Keratinocyte (primary cell): ENCODE data around the gene RNU6-8. TPM values are rescaled to one million over a fixed set of nuclear protein-coding genes. Genes with fewer than 3 reads are reported as not detected.

Source experiments
- DNase-seq: peaks from one replicate; pipeline ENCODE4 v3.0.0-alpha.2; 2011; ENCODE audit warnings: low read depth, missing footprints, low spot score
- FAIRE-seq: peaks from 2 replicates; lab custom pipeline; 2011; peaks lifted over from hg19 to GRCh38; lab: Jason Lieb, UNC
- H2AFZ ChIP-seq: 2 replicates; pipeline ENCODE4 v1.6.0; 2012; ENCODE audit warnings: low read length, control low read depth, inconsistent platforms; ENCODE audit not compliant: control insufficient read depth
- H3K27ac ChIP-seq: 2 replicates; pipeline ENCODE4 v1.5.1; 2011; ENCODE audit warnings: low read length; ENCODE audit not compliant: control insufficient read depth, insufficient read depth
- H3K27me3 ChIP-seq: 3 replicates; pipeline ENCODE4 v1.6.0; 2011; ENCODE audit warnings: low read length; ENCODE audit not compliant: control insufficient read depth, insufficient read depth; ENCODE audit errors: extremely low read depth
- H3K36me3 ChIP-seq, 2 experiments: 2 replicates in 1 of 2; 3 replicates in 1 of 2; pipeline ENCODE4 v1.5.1; 2011; ENCODE audit warnings: low read length in 2 of 2, mild to moderate bottlenecking in 1 of 2; ENCODE audit not compliant: control insufficient read depth in 2 of 2, insufficient read depth in 2 of 2; ENCODE audit errors: extremely low read depth in 1 of 2
- H3K4me1 ChIP-seq: 3 replicates; pipeline ENCODE4 v1.5.1; 2011; ENCODE audit warnings: low read length; ENCODE audit not compliant: control insufficient read depth, insufficient read depth; ENCODE audit errors: extremely low read depth
- H3K4me2 ChIP-seq: 3 replicates; pipeline ENCODE4 v1.6.0; 2011; ENCODE audit warnings: low read depth, low read length; ENCODE audit not compliant: control insufficient read depth, insufficient read depth; ENCODE audit errors: extremely low read depth
- H3K4me3 ChIP-seq, 3 experiments: fragments of 200-600 bp in 1 of 3; sonication (generic) in 1 of 3; 2 replicates in 2 of 3; 3 replicates in 1 of 3; pipeline ENCODE4 v1.5.1; 2011 to 2016; ENCODE audit warnings: low read length in 3 of 3, mild to moderate bottlenecking in 3 of 3, control low read depth in 2 of 3, inconsistent platforms in 1 of 3, low read depth in 1 of 3, mixed read lengths in 1 of 3, mixed run types in 1 of 3, moderate library complexity in 1 of 3; ENCODE audit not compliant: control insufficient read depth in 2 of 3, insufficient read depth in 2 of 3; ENCODE audit errors: extremely low read depth in 1 of 3
- H3K79me2 ChIP-seq: 2 replicates; pipeline ENCODE4 v1.6.0; 2012; ENCODE audit warnings: low read length; ENCODE audit not compliant: control insufficient read depth, insufficient read depth
- H3K9ac ChIP-seq: 3 replicates; pipeline ENCODE4 v1.6.0; 2011; ENCODE audit warnings: low read length; ENCODE audit not compliant: control insufficient read depth, insufficient read depth; ENCODE audit errors: extremely low read depth
- H3K9me1 ChIP-seq: 3 replicates; pipeline ENCODE4 v1.6.0; 2011; ENCODE audit warnings: low read length; ENCODE audit not compliant: control insufficient read depth, insufficient read depth; ENCODE audit errors: extremely low read depth
- H3K9me3 ChIP-seq: 2 replicates; pipeline ENCODE4 v1.5.1; 2012; ENCODE audit warnings: low read depth, low read length; ENCODE audit not compliant: control insufficient read depth
- H4K20me1 ChIP-seq: 3 replicates; pipeline ENCODE4 v1.6.0; 2011; ENCODE audit warnings: low read length; ENCODE audit not compliant: control insufficient read depth, insufficient read depth; ENCODE audit errors: extremely low read depth
- EZH2 ChIP-seq: IDR thresholded peaks from one replicate; pipeline ENCODE4 v1.6.1; 2012; ENCODE audit warnings: inconsistent platforms, mild to moderate bottlenecking, low read length, moderate library complexity
- dilution Hi-C: fragments of 300-500 bp; cut with MboI; formaldehyde crosslinking; loops from one replicate; pipeline ENCODE4 v1.7.0; 2020; ENCODE audit warnings: low sequenced_read_pairs; ENCODE audit not compliant: extremely low pct_ligation_motif_present
- polyA plus RNA-seq, 5 experiments: library from polyadenylated mRNA; depleted of rRNA in 3 of 5; stranded (reverse) in 3 of 5; stranded (forward) in 1 of 5; unstranded in 1 of 5; fragments of >200 nt; gene quantifications; 1 replicate in 1 of 5; 2 replicates in 3 of 5; 3 replicates in 1 of 5; pipeline versions ENCODE4 v1.2.1 to v1.2.3, GENCODE V29; 2011 to 2012; ENCODE audit warnings: missing spikeins in 2 of 5, low read depth in 1 of 5, low replicate concordance in 1 of 5
- TF ChIP-seq, protein P1 (sequence below), 3 experiments: IDR thresholded peaks in 1 of 3; conservative IDR thresholded peaks in 1 of 3; optimal IDR thresholded peaks in 1 of 3; 2 replicates in 2 of 3; 3 replicates in 1 of 3; pipeline versions ENCODE3 to v1.5.1; 2011; ENCODE audit warnings: low read length in 3 of 3, mild to moderate bottlenecking in 3 of 3, moderate library complexity in 2 of 3, control low read depth in 1 of 3, inconsistent platforms in 1 of 3; ENCODE audit not compliant: insufficient read depth in 2 of 3; ENCODE audit errors: extremely low read depth in 1 of 3

The RNU6-8 gene
- polyA plus RNA-seq, 1 donor (not counting 4 experiments of a cell fraction or from before 2014, with no cell fraction given) = not detected

DNA sequence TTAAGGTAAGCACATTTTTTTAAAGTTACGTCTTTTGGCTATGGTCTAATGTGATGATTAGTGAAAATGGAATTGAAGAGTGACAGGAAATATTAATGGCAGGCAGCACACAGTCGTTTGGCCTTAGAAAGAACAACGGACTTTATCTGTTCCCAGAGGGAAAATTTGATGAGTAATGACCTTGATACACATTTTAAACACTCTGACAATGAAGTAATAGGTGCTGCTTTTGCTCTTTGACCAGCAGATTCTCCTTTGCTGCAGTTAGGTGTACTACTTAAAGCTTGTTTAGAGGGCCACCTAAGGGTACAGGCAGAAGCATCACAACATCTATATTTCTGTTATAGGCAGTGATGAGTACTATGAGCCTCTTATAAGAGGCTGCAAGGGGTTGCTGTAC is 27.1 kb upstream of the RNU6-8 start:
- peak; percentile 90 for FAIRE-seq
- Histone ChIP-seq H3K9ac (no peak overlapping the region), H4K20me1 (no peaks in the 10 kb centered on the region), H3K9me3 (no peaks in the 10 kb centered on the region), H3K4me1 (peaks cover 48% of the 10 kb centered on the region), H3K9me1 (no peaks in the 10 kb centered on the region), H3K27ac (peak overlapping the region; percentile 38), H2AFZ (no peak overlapping the region), H3K79me2 (no peaks in the 10 kb centered on the region), H3K4me3 (peak overlapping the region in 1 of 3 experiments; percentile 8), H3K36me3 (no peaks in the 10 kb centered on the region), H3K27me3 (no peaks in the 10 kb centered on the region), H3K4me2 (peak overlapping the region; percentile 59)
- no peak for DNase-seq
- dilution Hi-C loops = no loop called here
- TF ChIP-seq, protein P1, sequence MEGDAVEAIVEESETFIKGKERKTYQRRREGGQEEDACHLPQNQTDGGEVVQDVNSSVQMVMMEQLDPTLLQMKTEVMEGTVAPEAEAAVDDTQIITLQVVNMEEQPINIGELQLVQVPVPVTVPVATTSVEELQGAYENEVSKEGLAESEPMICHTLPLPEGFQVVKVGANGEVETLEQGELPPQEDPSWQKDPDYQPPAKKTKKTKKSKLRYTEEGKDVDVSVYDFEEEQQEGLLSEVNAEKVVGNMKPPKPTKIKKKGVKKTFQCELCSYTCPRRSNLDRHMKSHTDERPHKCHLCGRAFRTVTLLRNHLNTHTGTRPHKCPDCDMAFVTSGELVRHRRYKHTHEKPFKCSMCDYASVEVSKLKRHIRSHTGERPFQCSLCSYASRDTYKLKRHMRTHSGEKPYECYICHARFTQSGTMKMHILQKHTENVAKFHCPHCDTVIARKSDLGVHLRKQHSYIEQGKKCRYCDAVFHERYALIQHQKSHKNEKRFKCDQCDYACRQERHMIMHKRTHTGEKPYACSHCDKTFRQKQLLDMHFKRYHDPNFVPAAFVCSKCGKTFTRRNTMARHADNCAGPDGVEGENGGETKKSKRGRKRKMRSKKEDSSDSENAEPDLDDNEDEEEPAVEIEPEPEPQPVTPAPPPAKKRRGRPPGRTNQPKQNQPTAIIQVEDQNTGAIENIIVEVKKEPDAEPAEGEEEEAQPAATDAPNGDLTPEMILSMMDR (optimal IDR thresholded peaks at IDR 0.05 in 1 of 3, IDR thresholded peaks at IDR 0.05 in 1 of 3, conservative IDR thresholded peaks at IDR 0.05 in 1 of 3; ENCODE audit: extremely low read depth in 1 of 3, insufficient read depth in 2 of 3, low read length in 3 of 3) = no peak
- no peak for TF ChIP-seq EZH2

GRCh38 chr14:32226056-32226455 is 23.0 kb upstream of the RNU6-8 start:
- H3K9me3 ChIP-seq = no peaks in the 10 kb centered on the region
- dilution Hi-C loops = no loop called here
- no peaks in the 10 kb centered on the region for H4K20me1 ChIP-seq
- no peak overlapping the region for H3K4me2 ChIP-seq
- FAIRE-seq = no peak
- TF ChIP-seq EZH2 = no peak
- TF ChIP-seq, protein P1 (optimal IDR thresholded peaks at IDR 0.05 in 1 of 3, IDR thresholded peaks at IDR 0.05 in 1 of 3, conservative IDR thresholded peaks at IDR 0.05 in 1 of 3; ENCODE audit: extremely low read depth in 1 of 3, insufficient read depth in 2 of 3, low read length in 3 of 3) = no peak
- no peaks in the 10 kb centered on the region for H3K36me3 ChIP-seq
- H3K27me3 ChIP-seq = no peaks in the 10 kb centered on the region
- no peak overlapping the region for H3K9ac ChIP-seq
- no peak overlapping the region for H3K27ac ChIP-seq
- H3K79me2 ChIP-seq = no peaks in the 10 kb centered on the region
- H3K4me1 ChIP-seq = peaks cover 27% of the 10 kb centered on the region
- H3K9me1 ChIP-seq = no peaks in the 10 kb centered on the region
- no peak for DNase-seq
- no peak overlapping the region for H3K4me3 ChIP-seq
- H2AFZ ChIP-seq = no peak overlapping the region
